ENCODE data around the gene ETV3. TPM values are rescaled to one million over a fixed set of nuclear protein-coding genes. Genes with fewer than 3 reads are reported as not detected.

ETV3 gene
- total RNA-seq, 4 donors from 2014 or later = 4.4 to 30.1 (median 19.6) TPM

- Histone ChIP-seq H3K27ac (no peak overlapping the region), H3K4me1 (no peaks in the 10 kb centered on the region), H3K36me3 (no peaks in the 10 kb centered on the region), H3K4me3 (no peak overlapping the region), H3K27me3 (no peaks in the 10 kb centered on the region), H3K9me3 (no peaks in the 10 kb centered on the region)
- no peak for TF ChIP-seq POLR2A (IDR thresholded peaks at IDR 0.05)
- intact Hi-C loops (cut with DNase I; ENCODE audit: low total_unique reads) = no loop called here
- DNase-seq = no peak
Observed at GRCh38 chr1:157167437-157167836, 29.2 kb upstream of the ETV3 start.

GRCh38 chr1:157166590-157166989 is 28.4 kb upstream of the ETV3 start:
- Histone ChIP-seq H3K36me3 (no peaks in the 10 kb centered on the region), H3K4me3 (no peak overlapping the region), H3K27me3 (no peaks in the 10 kb centered on the region), H3K9me3 (no peaks in the 10 kb centered on the region), H3K4me1 (no peaks in the 10 kb centered on the region), H3K27ac (no peak overlapping the region)
- no peak for TF ChIP-seq CTCF (IDR thresholded peaks at IDR 0.05)
- TF ChIP-seq POLR2A (IDR thresholded peaks at IDR 0.05) = no peak
- no peak for DNase-seq
- intact Hi-C loops (cut with DNase I; ENCODE audit: low total_unique reads) = no loop called here

- no peaks in the 10 kb centered on the region for H3K4me1 ChIP-seq
- DNase-seq = peak; percentile 54 to 70
- H3K27ac ChIP-seq = no peak overlapping the region
- H3K27me3 ChIP-seq = no peaks in the 10 kb centered on the region
- no peaks in the 10 kb centered on the region for H3K36me3 ChIP-seq
- H3K9me3 ChIP-seq = no peaks in the 10 kb centered on the region
- no peak overlapping the region for H3K4me3 ChIP-seq
- TF ChIP-seq CTCF (IDR thresholded peaks at IDR 0.05) = peak; percentile 65 to 84 (median 74)
- TF ChIP-seq POLR2A (IDR thresholded peaks at IDR 0.05) = no peak
- intact Hi-C loops (cut with DNase I; ENCODE audit: low total_unique reads) = no loop called here
Observed at GRCh38 chr1:157163273-157164127, 25.3 kb upstream of the ETV3 start.

- Histone ChIP-seq H3K9me3 (no peaks in the 10 kb centered on the region), H3K27ac (no peak overlapping the region), H3K27me3 (no peaks in the 10 kb centered on the region), H3K4me3 (no peak overlapping the region), H3K36me3 (no peaks in the 10 kb centered on the region), H3K4me1 (no peaks in the 10 kb centered on the region)
- TF ChIP-seq CTCF (IDR thresholded peaks at IDR 0.05) = no peak
- TF ChIP-seq POLR2A (IDR thresholded peaks at IDR 0.05) = no peak
- DNase-seq = no peak
- intact Hi-C loops (cut with DNase I; ENCODE audit: low total_unique reads) = no loop called here
Observed at GRCh38 chr1:157162345-157162744, 24.1 kb upstream of the ETV3 start.

GRCh38 chr1:157161901-157162300 is 23.7 kb upstream of the ETV3 start:
- Histone ChIP-seq H3K4me1 (no peaks in the 10 kb centered on the region), H3K4me3 (no peak overlapping the region), H3K9me3 (no peaks in the 10 kb centered on the region), H3K27ac (no peak overlapping the region), H3K27me3 (no peaks in the 10 kb centered on the region), H3K36me3 (no peaks in the 10 kb centered on the region)
- no peak for TF ChIP-seq POLR2A (IDR thresholded peaks at IDR 0.05)
- TF ChIP-seq CTCF (IDR thresholded peaks at IDR 0.05) = no peak
- intact Hi-C loops (cut with DNase I; ENCODE audit: low total_unique reads) = no loop called here
- no peak for DNase-seq

Data from uterus (tissue), 4 donors.